Measurements from ENCODE around the gene ACOT12.
"Not testable (repeated sequence)": the region's sequence is repeated elsewhere in the genome, so short reads cannot be mapped to it uniquely, and the experiment has no call there.

ACOT12 gene

GRCh38 chr5:81338213-81338612, 55.7 kb downstream of the ACOT12 start:
- H3K9me3 ChIP-seq (ENCODE audit: control insufficient read depth, insufficient read depth, low read depth, low read length); H3K9ac ChIP-seq (ENCODE audit: low read length); H3K4me3 ChIP-seq (ENCODE audit: low read depth, low read length); H3K27ac ChIP-seq (ENCODE audit: low read depth, low read length); H3K36me3 ChIP-seq (ENCODE audit: control insufficient read depth, insufficient read depth, low read length); H3K27me3 ChIP-seq (ENCODE audit: control insufficient read depth, insufficient read depth, low read length); H3K4me1 ChIP-seq (ENCODE audit: control insufficient read depth, insufficient read depth, low read length): not testable (repeated sequence)

DNA sequence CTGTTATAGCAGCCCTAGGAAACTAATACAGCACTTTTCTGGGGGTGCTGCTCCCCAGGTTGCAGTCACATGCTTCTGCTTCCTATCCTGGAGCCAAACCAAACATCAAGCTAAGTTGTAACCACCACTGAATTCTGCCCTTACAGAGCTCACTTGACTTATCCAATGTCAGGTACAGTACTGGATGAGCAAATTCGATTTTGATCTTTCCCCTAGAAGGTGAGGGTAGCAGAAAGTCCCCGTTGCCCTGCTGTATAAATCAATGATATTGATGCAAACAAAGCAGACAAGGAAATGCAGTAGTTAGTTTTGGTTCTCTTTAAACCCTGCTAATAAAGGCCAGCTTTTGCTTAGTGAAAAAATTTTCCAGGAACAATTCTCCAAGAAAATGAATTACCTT, 56.1 kb downstream of the ACOT12 start:
- Histone ChIP-seq H3K9ac (ENCODE audit: low read length) (no peak overlapping the region), H3K27ac (ENCODE audit: low read depth, low read length) (no peak overlapping the region), H3K36me3 (ENCODE audit: control insufficient read depth, insufficient read depth, low read length) (no peaks in the 10 kb centered on the region), H3K9me3 (ENCODE audit: control insufficient read depth, insufficient read depth, low read depth, low read length) (no peaks in the 10 kb centered on the region), H3K4me3 (ENCODE audit: low read depth, low read length) (no peak overlapping the region), H3K27me3 (ENCODE audit: control insufficient read depth, insufficient read depth, low read length) (no peaks in the 10 kb centered on the region), H3K4me1 (ENCODE audit: control insufficient read depth, insufficient read depth, low read length) (no peaks in the 10 kb centered on the region)

GRCh38 chr5:81336556-81336955, 57.4 kb downstream of the ACOT12 start:
- Histone ChIP-seq H3K27me3 (ENCODE audit: control insufficient read depth, insufficient read depth, low read length) (no peaks in the 10 kb centered on the region), H3K36me3 (ENCODE audit: control insufficient read depth, insufficient read depth, low read length) (no peaks in the 10 kb centered on the region), H3K4me1 (ENCODE audit: control insufficient read depth, insufficient read depth, low read length) (no peaks in the 10 kb centered on the region), H3K9ac (ENCODE audit: low read length) (no peak overlapping the region), H3K27ac (ENCODE audit: low read depth, low read length) (no peak overlapping the region), H3K4me3 (ENCODE audit: low read depth, low read length) (no peak overlapping the region), H3K9me3 (ENCODE audit: control insufficient read depth, insufficient read depth, low read depth, low read length) (no peaks in the 10 kb centered on the region)

- Histone ChIP-seq H3K9ac (ENCODE audit: low read length) (no peak overlapping the region), H3K4me1 (ENCODE audit: control insufficient read depth, insufficient read depth, low read length) (no peaks in the 10 kb centered on the region), H3K27ac (ENCODE audit: low read depth, low read length) (no peak overlapping the region), H3K36me3 (ENCODE audit: control insufficient read depth, insufficient read depth, low read length) (no peaks in the 10 kb centered on the region), H3K27me3 (ENCODE audit: control insufficient read depth, insufficient read depth, low read length) (no peaks in the 10 kb centered on the region), H3K4me3 (ENCODE audit: low read depth, low read length) (no peak overlapping the region), H3K9me3 (ENCODE audit: control insufficient read depth, insufficient read depth, low read depth, low read length) (no peaks in the 10 kb centered on the region)
Observed at GRCh38 chr5:81335946-81336345, 58.0 kb downstream of the ACOT12 start.

DNA sequence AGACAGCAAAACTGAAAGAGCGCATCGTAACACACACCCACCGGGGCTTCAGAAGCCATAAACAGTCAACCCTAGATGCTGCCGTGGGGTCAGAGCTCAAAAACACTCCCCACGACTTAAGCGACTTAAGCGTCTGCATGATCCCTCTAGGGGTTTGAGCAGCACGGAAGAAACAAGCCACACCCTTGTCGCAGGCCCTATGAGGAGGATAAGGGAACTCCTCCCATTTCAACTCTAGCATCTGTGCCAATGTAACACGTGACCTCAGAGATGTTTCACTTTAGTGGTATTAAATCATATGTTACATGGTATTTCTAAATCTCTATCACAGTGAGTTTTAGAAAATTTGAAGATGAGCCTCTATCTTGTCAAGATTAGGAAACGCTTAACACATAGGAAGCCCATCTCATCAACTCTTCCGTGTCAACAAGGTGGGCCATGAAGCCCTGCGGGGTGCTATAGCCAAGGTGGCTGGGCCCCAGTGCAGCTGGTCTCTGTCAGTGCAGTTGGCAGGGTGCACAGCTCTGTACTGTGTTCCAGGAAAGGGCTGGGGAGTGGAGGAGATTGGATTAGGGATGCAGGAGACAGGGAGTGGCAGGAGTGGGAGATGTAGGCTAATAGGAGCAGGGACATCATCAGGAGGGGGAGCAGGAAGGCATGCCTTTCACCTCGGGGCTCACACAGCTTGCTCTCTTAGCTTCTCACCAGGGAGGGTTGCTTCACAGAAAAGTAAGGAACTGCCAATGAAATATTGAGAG, 59.5 kb downstream of the ACOT12 start:
- H3K9ac ChIP-seq (ENCODE audit: low read length) = no peak overlapping the region
- H3K4me3 ChIP-seq (ENCODE audit: low read depth, low read length) = no peak overlapping the region

GRCh38 chr5:81326554-81326953, 67.4 kb downstream of the ACOT12 start:
- H3K4me1 ChIP-seq (ENCODE audit: control insufficient read depth, insufficient read depth, low read length) = peaks cover 7% of the 10 kb centered on the region; the same call in 1 of the 2 replicates
- H3K27ac ChIP-seq (ENCODE audit: low read depth, low read length) = no peak overlapping the region
- no peak overlapping the region for H3K4me3 ChIP-seq (ENCODE audit: low read depth, low read length)
- no peaks in the 10 kb centered on the region for H3K27me3 ChIP-seq (ENCODE audit: control insufficient read depth, insufficient read depth, low read length)
- no peak overlapping the region for H3K9ac ChIP-seq (ENCODE audit: low read length)
- no peaks in the 10 kb centered on the region for H3K9me3 ChIP-seq (ENCODE audit: control insufficient read depth, insufficient read depth, low read depth, low read length)
- no peaks in the 10 kb centered on the region for H3K36me3 ChIP-seq (ENCODE audit: control insufficient read depth, insufficient read depth, low read length)

More for the DNA sequence above, 59.5 kb downstream of the ACOT12 start:
- Histone ChIP-seq H3K36me3 (ENCODE audit: control insufficient read depth, insufficient read depth, low read length) (no peaks in the 10 kb centered on the region), H3K9me3 (ENCODE audit: control insufficient read depth, insufficient read depth, low read depth, low read length) (no peaks in the 10 kb centered on the region), H3K27me3 (ENCODE audit: control insufficient read depth, insufficient read depth, low read length) (no peaks in the 10 kb centered on the region), H3K27ac (ENCODE audit: low read depth, low read length) (no peak overlapping the region), H3K4me1 (ENCODE audit: control insufficient read depth, insufficient read depth, low read length) (no peaks in the 10 kb centered on the region; the same call in 1 of the 2 replicates)

GRCh38 chr5:81317536-81317935, 76.4 kb downstream of the ACOT12 start:
- H3K9me3 ChIP-seq (ENCODE audit: control insufficient read depth, insufficient read depth, low read depth, low read length) = no peaks in the 10 kb centered on the region
- H3K27me3 ChIP-seq (ENCODE audit: control insufficient read depth, insufficient read depth, low read length) = no peaks in the 10 kb centered on the region
- no peak overlapping the region for H3K4me3 ChIP-seq (ENCODE audit: low read depth, low read length)
- H3K36me3 ChIP-seq (ENCODE audit: control insufficient read depth, insufficient read depth, low read length) = peaks cover 13% of the 10 kb centered on the region
- no peaks in the 10 kb centered on the region; the same call in 1 of the 2 replicates for H3K4me1 ChIP-seq (ENCODE audit: control insufficient read depth, insufficient read depth, low read length)
- no peak overlapping the region for H3K27ac ChIP-seq (ENCODE audit: low read depth, low read length)
- H3K9ac ChIP-seq (ENCODE audit: low read length) = no peak overlapping the region

DNA sequence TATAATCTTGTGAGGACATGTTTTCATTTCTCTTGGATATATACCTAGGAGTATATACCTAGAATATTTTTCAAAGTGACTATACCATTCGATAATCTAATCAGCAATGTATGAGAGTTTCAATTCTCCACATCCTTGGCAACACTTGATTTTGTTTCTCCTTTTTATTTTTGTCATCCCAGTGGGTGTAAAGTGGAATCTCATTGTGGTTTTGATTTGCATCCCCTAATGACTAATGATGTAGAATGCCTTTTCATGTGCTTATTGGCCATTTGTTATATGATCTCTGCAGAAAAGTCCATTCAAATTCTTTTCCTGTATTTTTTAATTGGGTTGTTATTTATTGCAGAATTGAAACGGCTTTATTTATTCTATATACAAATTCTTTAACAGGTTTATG, 77.4 kb downstream of the ACOT12 start:
- Histone ChIP-seq H3K36me3 (ENCODE audit: control insufficient read depth, insufficient read depth, low read length) (peaks cover 23% of the 10 kb centered on the region), H3K9me3 (ENCODE audit: control insufficient read depth, insufficient read depth, low read depth, low read length) (no peaks in the 10 kb centered on the region), H3K4me3 (ENCODE audit: low read depth, low read length) (no peak overlapping the region), H3K9ac (ENCODE audit: low read length) (no peak overlapping the region), H3K27me3 (ENCODE audit: control insufficient read depth, insufficient read depth, low read length) (no peaks in the 10 kb centered on the region), H3K4me1 (ENCODE audit: control insufficient read depth, insufficient read depth, low read length) (no peaks in the 10 kb centered on the region; the same call in 1 of the 2 replicates), H3K27ac (ENCODE audit: low read depth, low read length) (no peak overlapping the region)

DNA sequence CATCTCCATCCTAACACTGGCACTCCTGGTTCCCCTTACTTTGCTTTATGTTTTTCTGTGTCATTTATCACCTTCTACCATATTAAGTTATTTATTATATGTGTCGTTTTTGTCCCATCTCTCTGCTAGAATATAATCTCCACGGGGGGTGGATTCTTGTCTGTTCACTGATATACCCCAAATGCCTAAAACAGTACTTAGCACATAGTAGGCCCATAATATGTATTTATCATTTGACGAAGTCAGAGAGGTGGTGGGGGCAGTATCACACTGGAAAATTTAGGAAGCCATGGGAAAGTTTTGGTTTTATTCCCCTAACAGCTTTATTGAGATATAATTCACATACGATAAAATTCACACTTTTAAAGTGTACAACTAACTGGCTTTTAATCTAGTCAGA, 78.1 kb downstream of the ACOT12 start:
- no peaks in the 10 kb centered on the region for H3K9me3 ChIP-seq (ENCODE audit: control insufficient read depth, insufficient read depth, low read depth, low read length)
- no peak overlapping the region for H3K9ac ChIP-seq (ENCODE audit: low read length)
- no peak overlapping the region for H3K27ac ChIP-seq (ENCODE audit: low read depth, low read length)
- no peak overlapping the region for H3K4me3 ChIP-seq (ENCODE audit: low read depth, low read length)
- no peaks in the 10 kb centered on the region; the same call in 1 of the 2 replicates for H3K4me1 ChIP-seq (ENCODE audit: control insufficient read depth, insufficient read depth, low read length)
- H3K36me3 ChIP-seq (ENCODE audit: control insufficient read depth, insufficient read depth, low read length) = peaks cover 27% of the 10 kb centered on the region
- no peaks in the 10 kb centered on the region for H3K27me3 ChIP-seq (ENCODE audit: control insufficient read depth, insufficient read depth, low read length)

GRCh38 chr5:81315336-81315735, 78.6 kb downstream of the ACOT12 start:
- Histone ChIP-seq H3K36me3 (ENCODE audit: control insufficient read depth, insufficient read depth, low read length) (peaks cover 32% of the 10 kb centered on the region), H3K9me3 (ENCODE audit: control insufficient read depth, insufficient read depth, low read depth, low read length) (no peaks in the 10 kb centered on the region), H3K9ac (ENCODE audit: low read length) (no peak overlapping the region), H3K27ac (ENCODE audit: low read depth, low read length) (no peak overlapping the region), H3K27me3 (ENCODE audit: control insufficient read depth, insufficient read depth, low read length) (no peaks in the 10 kb centered on the region), H3K4me1 (ENCODE audit: control insufficient read depth, insufficient read depth, low read length) (no peaks in the 10 kb centered on the region; the same call in 1 of the 2 replicates), H3K4me3 (ENCODE audit: low read depth, low read length) (no peak overlapping the region)

DNA sequence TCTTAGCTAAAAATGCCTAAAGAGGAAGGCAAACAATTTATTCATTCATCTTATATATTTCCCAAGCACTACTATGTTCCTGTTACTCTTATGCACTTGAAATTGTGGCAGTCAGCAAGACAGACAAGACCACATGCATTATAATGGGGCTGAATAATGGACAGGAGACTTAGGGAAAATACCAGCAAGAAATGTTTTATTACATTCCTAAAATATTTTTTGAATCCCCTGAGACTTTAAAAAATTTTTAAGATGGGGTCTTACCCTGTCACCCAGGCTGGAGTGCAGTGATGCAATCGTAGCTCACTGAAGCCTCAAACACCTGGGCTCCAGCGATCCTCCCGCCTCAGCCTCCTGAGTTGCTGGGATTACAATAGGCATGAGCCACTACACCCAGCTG, 79.4 kb downstream of the ACOT12 start:
- Histone ChIP-seq H3K9ac (ENCODE audit: low read length) (no peak overlapping the region), H3K27me3 (ENCODE audit: control insufficient read depth, insufficient read depth, low read length) (no peaks in the 10 kb centered on the region), H3K4me3 (ENCODE audit: low read depth, low read length) (no peak overlapping the region), H3K4me1 (ENCODE audit: control insufficient read depth, insufficient read depth, low read length) (no peaks in the 10 kb centered on the region; the same call in 1 of the 2 replicates), H3K27ac (ENCODE audit: low read depth, low read length) (no peak overlapping the region), H3K36me3 (ENCODE audit: control insufficient read depth, insufficient read depth, low read length) (peaks cover 33% of the 10 kb centered on the region), H3K9me3 (ENCODE audit: control insufficient read depth, insufficient read depth, low read depth, low read length) (no peaks in the 10 kb centered on the region)
